GM12878 (cell line): ENCODE results near the gene DCTPP1. TPM values are rescaled to one million over a fixed set of nuclear protein-coding genes. Genes with fewer than 3 reads are reported as not detected.

ENCODE experiments used
- ATAC-seq: fragments of 200-7000 bp; cut with Tn5 transposase; 3 replicates; pipeline ENCODE4 v1.9.1; 2020; ENCODE audit warnings: mild to moderate bottlenecking, moderate library complexity
- BruUV-seq: library from RNA; stranded (reverse); fragments of 400-500 nt; replicated peaks from 2 replicates; lab custom pipeline; 2021; lab: Mats Ljungman, UMichigan
- CTCF ChIA-PET: fragments of 300-600 bp; sonication (Branson Sonifier 250); formaldehyde crosslinking; extraction: SDS; loops from one replicate; lab custom pipeline; 2021; ENCODE audit warnings: inconsistent platforms; lab: Yijun Ruan, JAX
- POLR2A ChIA-PET: fragments of 350-600 bp; formaldehyde crosslinking; extraction: SDS; loops from one replicate; lab custom pipeline; 2021; ENCODE audit warnings: inconsistent platforms; lab: Charles Lee
- RAD21 ChIA-PET: fragments of 300-600 bp; sonication (Branson Sonifier 250); formaldehyde crosslinking; loops from one replicate; lab custom pipeline; 2023; ENCODE audit warnings: antibody characterized with exemption; ENCODE audit not compliant: unreplicated experiment; lab: Charles Lee
- SMC1A ChIA-PET: fragments of 300-600 bp; sonication (Branson Sonifier 250); formaldehyde crosslinking; loops from one replicate; lab custom pipeline; 2023; ENCODE audit not compliant: unreplicated experiment, uncharacterized antibody; lab: Charles Lee
- DNase-seq: peaks from one replicate; pipeline ENCODE4 v3.0.0-alpha.2; 2011; ENCODE audit warnings: low read depth, low spot score
- FAIRE-seq: peaks from 3 replicates; lab custom pipeline; 2011; peaks lifted over from hg19 to GRCh38; lab: Jason Lieb, UNC
- H2AFZ ChIP-seq: 2 replicates; pipeline ENCODE4 v1.6.0; 2011; ENCODE audit warnings: low read depth, low read length, control low read depth; ENCODE audit not compliant: control insufficient read depth
- H3K27ac ChIP-seq: 2 replicates; pipeline ENCODE4 v1.5.1; 2011; ENCODE audit warnings: control low read depth; ENCODE audit not compliant: control insufficient read depth, insufficient read depth
- H3K27me3 ChIP-seq, 2 experiments: replicated peaks in 1 of 2; 2 replicates each; pipeline versions ENCODE4 v1.6.0 to v1.6.1; 2011; ENCODE audit warnings: low read length in 1 of 2; ENCODE audit not compliant: control insufficient read depth in 2 of 2, insufficient read depth in 2 of 2
- H3K36me3 ChIP-seq, 2 experiments: 2 replicates each; pipeline ENCODE4 v1.5.1; 2011; ENCODE audit warnings: low read length in 1 of 2; ENCODE audit not compliant: control insufficient read depth in 2 of 2, insufficient read depth in 2 of 2
- H3K4me1 ChIP-seq: 2 replicates; pipeline ENCODE4 v1.6.1; 2011; ENCODE audit warnings: mild to moderate bottlenecking, low read length, moderate library complexity, mixed read lengths; ENCODE audit not compliant: control insufficient read depth, insufficient read depth
- H3K4me2 ChIP-seq: 2 replicates; pipeline ENCODE4 v1.6.0; 2011; ENCODE audit warnings: control low read depth; ENCODE audit not compliant: control insufficient read depth, insufficient read depth
- H3K4me3 ChIP-seq: fragments of 200-600 bp; sonication (generic); 2 replicates; pipeline ENCODE4 v1.5.1; 2016
- H3K79me2 ChIP-seq: 2 replicates; pipeline ENCODE4 v1.6.0; 2011; ENCODE audit warnings: low read length; ENCODE audit not compliant: control insufficient read depth, insufficient read depth
- H3K9ac ChIP-seq: 2 replicates; pipeline ENCODE4 v1.8.0; 2011; ENCODE audit warnings: low read length, control low read depth, mixed read lengths; ENCODE audit not compliant: control insufficient read depth, insufficient read depth
- H3K9me3 ChIP-seq: replicated peaks from 3 replicates; pipeline ENCODE4 v1.5.1; 2011; ENCODE audit warnings: mild to moderate bottlenecking, low read length; ENCODE audit not compliant: control insufficient read depth, insufficient read depth
- H4K20me1 ChIP-seq: 2 replicates; pipeline ENCODE4 v1.6.0; 2011; ENCODE audit not compliant: control insufficient read depth, insufficient read depth
- ATF3 ChIP-seq: IDR thresholded peaks from 2 replicates; pipeline ENCODE4 v1.6.1; 2011; ENCODE audit warnings: low read depth, mild to moderate bottlenecking, low read length, moderate library complexity, borderline replicate concordance; ENCODE audit errors: extremely low read depth
- BCL11A ChIP-seq: IDR thresholded peaks from 2 replicates; pipeline ENCODE4 v1.6.1; 2011; ENCODE audit warnings: low read depth, low read length
- BHLHE40 ChIP-seq, 2 experiments: fragments of 450-650 bp in 1 of 2; IDR thresholded peaks; 2 replicates each; pipeline ENCODE4 v1.6.1; 2011 to 2017; ENCODE audit warnings: low read depth in 2 of 2, borderline replicate concordance in 1 of 2, improper control_type of control experiment in 1 of 2, low read length in 1 of 2, mild to moderate bottlenecking in 1 of 2
- CUX1 ChIP-seq: IDR thresholded peaks from 2 replicates; pipeline ENCODE4 v1.6.1; 2012; ENCODE audit warnings: improper control_type of control experiment, low read depth, low read length; ENCODE audit not compliant: insufficient replicate concordance
- IRF4 ChIP-seq: IDR thresholded peaks from 2 replicates; pipeline ENCODE4 v1.6.1; 2011; ENCODE audit warnings: low read depth, low read length
- MEF2A ChIP-seq: IDR thresholded peaks from 2 replicates; pipeline ENCODE4 v1.6.1; 2011; ENCODE audit warnings: low read depth, mild to moderate bottlenecking, low read length, moderate library complexity; ENCODE audit not compliant: insufficient read depth
- MYB ChIP-seq: fragments of 150-350 bp; IDR thresholded peaks from 2 replicates; pipeline ENCODE4 v1.6.1; 2014; ENCODE audit warnings: mild to moderate bottlenecking, low read depth, low read length, borderline replicate concordance
- NFYA ChIP-seq: IDR thresholded peaks from 2 replicates; pipeline ENCODE4 v1.6.1; 2011; ENCODE audit warnings: low read depth, mild to moderate bottlenecking, low read length, improper control_type of control experiment, borderline replicate concordance
- NR2C1 ChIP-seq: fragments of 450-650 bp; IDR thresholded peaks from 2 replicates; pipeline ENCODE4 v1.6.1; 2017; ENCODE audit warnings: antibody characterized with exemption, mild to moderate bottlenecking, moderate library complexity
- NR2C2 ChIP-seq: IDR thresholded peaks from 2 replicates; pipeline ENCODE4 v1.6.1; 2011; ENCODE audit warnings: borderline replicate concordance, low read depth; ENCODE audit not compliant: control insufficient read depth, insufficient read length
- NRF1 ChIP-seq: conservative IDR thresholded peaks from 2 replicates; pipeline ENCODE4 v1.6.1; 2011; ENCODE audit warnings: mild to moderate bottlenecking, low read depth, low read length, improper control_type of control experiment
- SMAD1 ChIP-seq: fragments of 450-650 bp; IDR thresholded peaks from 2 replicates; pipeline ENCODE4 v1.6.1; 2018; ENCODE audit warnings: mild to moderate bottlenecking, low read depth; ENCODE audit not compliant: partially characterized antibody
- SMARCA5 ChIP-seq: fragments of 450-650 bp; IDR thresholded peaks from 2 replicates; pipeline ENCODE4 v1.6.1; 2017; ENCODE audit warnings: mild to moderate bottlenecking
- STAT1 ChIP-seq: fragments of 450-650 bp; conservative IDR thresholded peaks from 2 replicates; pipeline ENCODE4 v1.6.1; 2014; ENCODE audit warnings: antibody characterized with exemption, mild to moderate bottlenecking
- TCF3 ChIP-seq: IDR thresholded peaks from 2 replicates; pipeline ENCODE4 v1.6.1; 2012; ENCODE audit warnings: low read depth, mild to moderate bottlenecking, low read length, borderline replicate concordance; ENCODE audit not compliant: insufficient read depth
- WRNIP1 ChIP-seq: IDR thresholded peaks from 2 replicates; pipeline ENCODE4 v1.6.1; 2011; ENCODE audit warnings: low read depth, low read length, improper control_type of control experiment, borderline replicate concordance
- ZBTB33 ChIP-seq: fragments of 450-650 bp; IDR thresholded peaks from 2 replicates; pipeline ENCODE4 v1.6.1; 2017; ENCODE audit warnings: mild to moderate bottlenecking
- WGBS: methylation state at CpG from one replicate; pipeline ENCODE4 v1.1.6; 2016; ENCODE audit warnings: low lambda C conversion rate; ENCODE audit not compliant: insufficient replicate concordance, insufficient coverage; ENCODE audit errors: missing lambda C conversion rate; 5-methylcytosine and 5-hydroxymethylcytosine counted together
- in situ Hi-C: fragments of 300-500 bp; cut with MboI; formaldehyde crosslinking; loops from 9 replicates; pipeline ENCODE4 v1.14.3; 2018; ENCODE audit warnings: mixed read lengths
- intact Hi-C: fragments of 100-400 bp; cut with micrococcal nuclease; formaldehyde crosslinking; loops from one replicate; pipeline ENCODE4 v1.14.2; 2022; ENCODE audit not compliant: unreplicated experiment
- polyA plus RNA-seq, 11 experiments: library from polyadenylated mRNA; depleted of rRNA in 4 of 11; unstranded in 6 of 11; stranded (reverse) in 5 of 11; fragments of >200 nt; fragmentation: Nextera tagmentation in 4 of 11; fragmentation: Illumina TruSeq in 1 of 11; extraction: Ambion mirVana in 4 of 11; extraction: Trizol in 1 of 11; gene quantifications; 1 replicate in 1 of 11; 2 replicates in 10 of 11; pipeline versions ENCODE4 v1.2.1 to v1.2.3, GENCODE V29; 2011 to 2016; ENCODE audit warnings: inconsistent platforms in 2 of 11, missing spikeins in 2 of 11, low read depth in 1 of 11
- total RNA-seq, 4 experiments: library from RNA; depleted of rRNA in 3 of 4; stranded (reverse); fragments of >200 nt in 3 of 4; fragmentation: Illumina TruSeq in 1 of 4; extraction: Trizol in 1 of 4; gene quantifications; 2 replicates each; pipeline versions ENCODE4 v1.2.1 to v1.2.3, GENCODE V29; 2013 to 2021

DCTPP1 gene
- total and polyA plus RNA-seq, 10 of the 15 experiments (the other 5 are each of a cell fraction or from before 2014, with no cell fraction given), result 72.1 to 266 (median 157) TPM

- H2AFZ ChIP-seq, result no peak overlapping the region
- ChIA-PET RAD21 (interaction anchor here (1.3 to 3.2 kb wide), 2 partner anchors 10 to 27 kb away, joined by 3 to 25 read pairs; partner anchors contain the start of genes TBC1D10B and ZNF771), CTCF (interaction anchor here (1.0 kb wide), 1 partner anchor 155 kb away, joined by 3 read pairs; no protein-coding TSS in a partner anchor), SMC1A (interaction anchor here (0.6 to 3.3 kb wide), 4 partner anchors 10 to 35 kb away, joined by 3 to 12 read pairs (median 4); no protein-coding TSS in a partner anchor), POLR2A (interaction anchor here (0.5 to 4.3 kb wide), 3 partner anchors 10 to 29 kb away, joined by 4 to 37 read pairs (median 4); partner anchors contain the start of gene TBC1D10B)
- 91% methylated on average over 6 of the region's 6 CpGs for WGBS
- H3K79me2 ChIP-seq, result peaks cover 27% of the 10 kb centered on the region
- no peaks in the 10 kb centered on the region for H3K27me3 ChIP-seq
- peaks cover 0 to 4% of the 10 kb centered on the region in 2 experiments; a peak in 2 of 4 replicates for H3K36me3 ChIP-seq
- ATAC-seq (no peak), DNase-seq (no peak), FAIRE-seq (no peak)
- H3K27ac ChIP-seq, result no peak overlapping the region
- no peaks in the 10 kb centered on the region for H4K20me1 ChIP-seq
- in situ Hi-C loops (no loop called here), intact Hi-C loops (no loop called here)
- no TSS peak for BruUV-seq
- H3K4me2 ChIP-seq, result peak overlapping the region; percentile 94
- H3K4me3 ChIP-seq, result peak overlapping the region; percentile 97; the same call in 1 of the 2 replicates
- no peak overlapping the region for H3K9ac ChIP-seq
- H3K9me3 ChIP-seq, result no peaks in the 10 kb centered on the region
- H3K4me1 ChIP-seq, result peaks cover 28% of the 10 kb centered on the region
- TF ChIP-seq ATF3 (no peak), IRF4 (no peak), ZBTB33 (no peak), NR2C2 (peak; percentile 82), SMARCA5 (no peak), BHLHE40 (IDR thresholded peaks at IDR 0.05; ENCODE audit: borderline replicate concordance in 1 of 2, low read depth in 2 of 2, low read length in 1 of 2) (no peak), BCL11A (no peak), NRF1 (no peak), MYB (no peak), NR2C1 (peak; percentile 74), STAT1 (no peak), NFYA (no peak), CUX1 (no peak), WRNIP1 (no peak), MEF2A (no peak), SMAD1 (no peak), TCF3 (no peak)
These were observed 49.0 kb downstream of the DCTPP1 start for GRCh38 chr16:30380803-30381208.
